Activated T-cell treated with anti-CD3 and anti-CD28 coated beads, Interleukin-2, amount 50 U/mL, for 24 hours (primary cell): ENCODE measurements around the gene RTN3.
"Not testable (repeated sequence)": the region's sequence is repeated elsewhere in the genome, so short reads cannot be mapped to it uniquely, and the experiment has no call there.

ENCODE experiments used
- DNase-seq: peaks from one replicate; pipeline ENCODE4 v3.0.0-alpha.2; 2020
- H3K27ac Mint-ChIP-seq: 2 replicates; pipeline ENCODE4 v1.8.0; 2020; ENCODE audit warnings: mild to moderate bottlenecking, mixed read lengths
- H3K27me3 Mint-ChIP-seq: 2 replicates; pipeline ENCODE4 v1.8.0; 2020; ENCODE audit warnings: mixed read lengths
- H3K36me3 Mint-ChIP-seq: 2 replicates; pipeline ENCODE4 v1.8.0; 2020; ENCODE audit warnings: low read depth, mixed read lengths
- H3K4me1 Mint-ChIP-seq: 2 replicates; pipeline ENCODE4 v1.8.0; 2020; ENCODE audit warnings: low read depth, mixed read lengths
- H3K4me3 Mint-ChIP-seq: 2 replicates; pipeline ENCODE4 v1.8.0; 2020; ENCODE audit warnings: mild to moderate bottlenecking, moderate library complexity, mixed read lengths
- H3K9me3 Mint-ChIP-seq: 2 replicates; pipeline ENCODE4 v1.8.0; 2020; ENCODE audit warnings: mixed read lengths

The RTN3 gene

DNA sequence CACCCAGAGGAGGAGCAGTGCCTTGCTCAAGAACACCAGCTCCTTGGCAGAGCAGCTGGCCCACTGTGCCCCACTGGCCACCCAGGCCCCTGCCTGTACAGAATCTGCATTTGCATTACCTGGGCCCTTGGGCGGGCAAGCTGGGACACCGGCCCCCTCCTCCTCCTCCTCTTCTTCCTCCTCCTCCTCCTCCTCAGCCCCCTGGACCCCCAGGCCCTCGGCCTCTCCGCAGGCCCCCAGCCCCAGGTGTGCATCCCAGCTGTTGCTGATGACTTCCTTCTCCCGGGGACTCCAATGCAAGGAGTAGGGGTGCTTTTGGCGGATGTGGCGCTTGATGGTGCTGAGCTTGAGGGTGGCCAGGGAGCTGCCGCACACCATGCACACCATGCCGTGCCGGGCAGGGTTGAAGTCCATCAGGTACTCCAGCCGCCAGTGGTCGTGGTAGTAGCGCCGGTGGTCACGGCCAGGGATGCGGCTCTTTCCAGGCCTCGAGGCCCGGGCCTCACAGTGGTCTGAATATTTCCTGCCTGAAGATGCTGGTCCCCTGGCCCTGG, 84.5 kb downstream of the RTN3 start:
- Mint-ChIP-seq H3K4me1 (peaks cover 8% of the 10 kb centered on the region), H3K36me3 (peaks cover 4% of the 10 kb centered on the region), H3K27ac (no peak overlapping the region), H3K27me3 (peaks cover 10% of the 10 kb centered on the region), H3K9me3 (no peaks in the 10 kb centered on the region), H3K4me3 (no peak overlapping the region)
- no peak for DNase-seq

GRCh38 chr11:63766531-63767235, 85.4 kb downstream of the RTN3 start:
- Mint-ChIP-seq H3K4me3 (peak overlapping the region; percentile 93), H3K27me3 (peaks cover 17% of the 10 kb centered on the region), H3K27ac (no peak overlapping the region)

DNA sequence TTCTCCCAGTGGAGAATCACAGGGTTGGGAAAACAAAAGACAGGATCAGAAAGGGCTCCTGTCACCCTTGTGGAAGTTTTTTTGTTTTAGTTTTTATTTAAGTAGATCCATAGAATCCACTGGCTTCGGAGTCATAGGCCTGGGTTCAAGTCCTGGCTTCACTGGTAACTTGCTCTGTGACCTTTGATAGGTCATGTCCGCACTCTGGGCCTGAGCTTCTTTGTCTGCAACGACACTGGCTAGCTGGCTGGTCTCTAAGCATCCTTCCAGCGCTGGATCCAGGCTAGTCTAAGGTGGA, 85.9 kb downstream of the RTN3 start:
- peak overlapping the region; percentile 91 for H3K27ac Mint-ChIP-seq

More at GRCh38 chr11:63766531-63767235, 85.4 kb downstream of the RTN3 start:
- peaks cover 8% of the 10 kb centered on the region for H3K4me1 Mint-ChIP-seq
- peaks cover 4% of the 10 kb centered on the region for H3K36me3 Mint-ChIP-seq
- DNase-seq = no peak
- no peaks in the 10 kb centered on the region for H3K9me3 Mint-ChIP-seq

GRCh38 chr11:63767565-63768236, 86.4 kb downstream of the RTN3 start:
- Mint-ChIP-seq H3K9me3 (no peaks in the 10 kb centered on the region), H3K4me1 (peaks cover 8% of the 10 kb centered on the region), H3K27me3 (peaks cover 20% of the 10 kb centered on the region)

More for the DNA sequence above, 85.9 kb downstream of the RTN3 start:
- Mint-ChIP-seq H3K27me3 (peaks cover 18% of the 10 kb centered on the region), H3K4me3 (peak overlapping the region; percentile 93), H3K4me1 (peaks cover 8% of the 10 kb centered on the region), H3K36me3 (peaks cover 4% of the 10 kb centered on the region), H3K9me3 (no peaks in the 10 kb centered on the region)
- no peak for DNase-seq

GRCh38 chr11:63768237-63769041, 87.1 kb downstream of the RTN3 start, which contains the start of gene ZFTA:
TSS of gene ZFTA (minus strand) at chr11:63768775. CDS start at chr11:63768622, 153 bp downstream.
- Mint-ChIP-seq H3K4me3 (peak within 1 kb of the TSS; percentile 93), H3K27ac (peak within 1 kb of the TSS; percentile 91), H3K27me3 (peaks cover 24% of the 10 kb centered on the region), H3K4me1 (peaks cover 8% of the 10 kb centered on the region), H3K9me3 (no peaks in the 10 kb centered on the region), H3K36me3 (peaks cover 4% of the 10 kb centered on the region)
- peak; percentile 80 for DNase-seq

More at GRCh38 chr11:63767565-63768236, 86.4 kb downstream of the RTN3 start:
- peak overlapping the region; percentile 91 for H3K27ac Mint-ChIP-seq
- peak; percentile 62 for DNase-seq
- peaks cover 4% of the 10 kb centered on the region for H3K36me3 Mint-ChIP-seq
- peak overlapping the region; percentile 93 for H3K4me3 Mint-ChIP-seq

GRCh38 chr11:63769042-63769713, 87.9 kb downstream of the RTN3 start:
- peak overlapping the region; percentile 64 for H3K4me3 Mint-ChIP-seq
- H3K36me3 Mint-ChIP-seq = peaks cover 4% of the 10 kb centered on the region
- no peaks in the 10 kb centered on the region for H3K9me3 Mint-ChIP-seq
- no peak overlapping the region for H3K27ac Mint-ChIP-seq
- DNase-seq = peak; percentile 67
- H3K27me3 Mint-ChIP-seq = peaks cover 24% of the 10 kb centered on the region
- peaks cover 8% of the 10 kb centered on the region for H3K4me1 Mint-ChIP-seq

GRCh38 chr11:63769714-63770455, 88.6 kb downstream of the RTN3 start:
- Mint-ChIP-seq H3K27me3 (peaks cover 24% of the 10 kb centered on the region), H3K36me3 (peaks cover 4% of the 10 kb centered on the region), H3K4me1 (peaks cover 8% of the 10 kb centered on the region), H3K9me3 (no peaks in the 10 kb centered on the region), H3K27ac (no peak overlapping the region), H3K4me3 (peak overlapping the region; percentile 58)
- peak; percentile 43 for DNase-seq

DNA sequence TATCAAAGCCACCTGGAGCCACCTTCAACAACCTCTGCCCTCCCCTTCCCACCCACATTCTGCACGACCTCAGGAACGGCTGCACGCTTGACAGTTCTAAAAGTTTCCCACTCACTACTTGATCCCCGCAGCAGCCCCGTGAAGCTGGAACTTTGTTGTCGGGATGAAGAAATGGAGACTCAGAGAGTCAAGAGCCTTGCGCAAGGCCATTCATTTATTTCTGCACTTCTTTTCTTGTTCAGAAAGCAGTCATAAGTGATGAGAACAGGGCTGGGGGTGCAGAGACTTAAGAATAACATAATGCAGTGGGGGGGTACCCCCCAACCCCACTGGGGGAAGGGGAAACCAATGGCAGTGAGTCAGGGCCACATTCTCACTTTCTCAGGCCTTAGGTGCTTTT, 89.5 kb downstream of the RTN3 start:
- Mint-ChIP-seq H3K27me3 (peaks cover 24% of the 10 kb centered on the region), H3K9me3 (no peaks in the 10 kb centered on the region), H3K36me3 (peaks cover 4% of the 10 kb centered on the region), H3K4me3 (no peak overlapping the region), H3K27ac (no peak overlapping the region), H3K4me1 (peaks cover 8% of the 10 kb centered on the region)
- no peak for DNase-seq

GRCh38 chr11:63771741-63772318, 90.5 kb downstream of the RTN3 start:
- H3K27ac Mint-ChIP-seq, H3K4me1 Mint-ChIP-seq, H3K36me3 Mint-ChIP-seq, DNase-seq, H3K4me3 Mint-ChIP-seq, H3K9me3 Mint-ChIP-seq: not testable (repeated sequence)
- H3K27me3 Mint-ChIP-seq = peaks cover 24% of the 10 kb centered on the region

DNA sequence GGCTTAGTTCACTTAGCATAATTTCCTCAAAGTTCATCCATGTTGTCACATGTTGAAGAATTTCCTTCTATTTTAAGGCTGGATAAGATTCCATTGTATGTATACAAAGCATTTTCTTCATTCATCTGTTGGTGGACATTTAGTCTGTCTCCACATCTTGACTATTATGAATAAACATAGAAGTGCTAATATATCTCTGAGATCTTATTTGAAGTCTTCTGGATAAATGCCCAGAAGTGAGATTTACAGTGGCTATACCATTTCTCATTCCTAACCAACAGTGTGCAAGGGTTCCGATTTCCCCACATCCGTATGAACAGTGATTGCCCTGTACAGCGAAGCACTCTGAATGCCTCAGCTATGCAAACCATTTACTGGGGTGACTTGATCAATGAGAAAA, 93.9 kb downstream of the RTN3 start:
- Mint-ChIP-seq H3K36me3 (no peaks in the 10 kb centered on the region), H3K27me3 (peaks cover 19% of the 10 kb centered on the region), H3K9me3 (no peaks in the 10 kb centered on the region), H3K4me3 (no peak overlapping the region), H3K27ac (no peak overlapping the region), H3K4me1 (no peaks in the 10 kb centered on the region)
- DNase-seq = no peak

- DNase-seq = no peak
- Mint-ChIP-seq H3K9me3 (no peaks in the 10 kb centered on the region), H3K27me3 (peaks cover 3% of the 10 kb centered on the region), H3K36me3 (no peaks in the 10 kb centered on the region), H3K27ac (no peak overlapping the region), H3K4me3 (no peak overlapping the region), H3K4me1 (no peaks in the 10 kb centered on the region)
Measured at GRCh38 chr11:63779039-63779438, 97.7 kb downstream of the RTN3 start.

DNA sequence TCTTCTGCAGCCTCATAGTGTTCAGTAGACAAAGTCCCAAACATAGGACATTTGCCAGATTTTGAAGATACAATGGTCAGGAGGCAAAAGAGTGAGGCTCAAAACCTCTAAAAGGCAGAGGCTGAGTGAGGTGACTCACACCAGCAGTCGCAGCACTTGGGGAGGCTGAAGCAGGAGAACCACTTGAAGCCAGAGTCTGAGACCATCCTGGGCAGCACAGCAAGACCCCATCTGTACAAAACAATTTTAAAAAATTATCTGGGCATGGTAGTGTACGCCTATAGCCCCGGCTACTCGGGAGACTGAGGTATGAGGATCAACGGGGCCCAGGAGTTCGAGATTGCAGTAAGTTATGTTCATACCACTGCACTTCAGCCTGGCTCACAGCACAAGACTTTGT, 101.4 kb downstream of the RTN3 start:
- DNase-seq = no peak
- Mint-ChIP-seq H3K27ac (no peak overlapping the region), H3K9me3 (no peaks in the 10 kb centered on the region), H3K4me1 (peaks cover 7% of the 10 kb centered on the region), H3K4me3 (no peak overlapping the region), H3K36me3 (no peaks in the 10 kb centered on the region), H3K27me3 (peaks cover 3% of the 10 kb centered on the region)

DNA sequence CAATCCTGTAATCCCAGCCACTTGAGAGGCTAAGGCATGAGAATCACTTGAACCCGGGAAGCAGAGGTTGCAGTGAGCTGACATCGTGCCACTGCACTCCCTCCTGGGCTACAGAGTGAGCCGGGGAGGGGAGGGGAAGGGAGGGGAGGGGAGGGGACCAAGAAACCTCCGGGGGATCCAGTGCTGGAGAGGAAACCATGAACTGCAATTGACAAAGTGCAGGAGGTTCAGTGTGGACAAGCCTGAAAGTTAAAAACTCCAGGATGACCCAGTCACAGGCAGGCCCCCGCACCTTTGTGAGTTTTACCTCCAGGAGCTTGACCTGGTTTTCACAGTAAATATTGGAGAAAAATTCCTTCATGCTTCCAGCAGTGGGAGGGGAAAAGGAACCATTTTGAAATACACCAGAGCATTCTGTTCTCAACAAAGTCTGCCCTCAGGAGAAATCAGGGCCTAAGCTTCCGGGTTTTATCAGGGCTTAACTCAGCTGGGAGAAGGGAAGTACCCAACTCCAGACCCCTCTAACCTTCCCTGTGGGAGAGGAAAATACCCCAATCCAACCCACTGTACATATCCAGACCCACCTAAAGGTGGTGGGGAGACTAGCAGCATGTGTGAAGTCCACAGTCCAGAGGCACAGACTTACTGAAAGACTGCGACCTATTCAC, 102.8 kb downstream of the RTN3 start:
- no peaks in the 10 kb centered on the region for H3K9me3 Mint-ChIP-seq
- H3K27ac Mint-ChIP-seq = no peak overlapping the region
- H3K36me3 Mint-ChIP-seq = no peaks in the 10 kb centered on the region
- DNase-seq = no peak
- peaks cover 7% of the 10 kb centered on the region for H3K4me1 Mint-ChIP-seq
- H3K4me3 Mint-ChIP-seq = no peak overlapping the region
- H3K27me3 Mint-ChIP-seq = peaks cover 3% of the 10 kb centered on the region
